K562 (cell line): ENCODE results near the gene C1orf50. TPM values are rescaled to one million over a fixed set of nuclear protein-coding genes. Genes with fewer than 3 reads are reported as not detected.

Source experiments
- ARID2 ChIP-seq: fragments of 450-650 bp; IDR thresholded peaks from 2 replicates; pipeline ENCODE4 v1.6.1; 2017; ENCODE audit warnings: antibody characterized with exemption, mild to moderate bottlenecking
- CCAR2 ChIP-seq: fragments of 200-400 bp; formaldehyde crosslinking; IDR thresholded peaks from 2 replicates; pipeline ENCODE4 v1.6.1; 2017; ENCODE audit warnings: mild to moderate bottlenecking, low read depth, low read length
- CGGBP1 ChIP-seq: fragments of 250-450 bp; sonication (Bioruptor Pico); IDR thresholded peaks from 2 replicates; pipeline ENCODE4 v1.9.0; 2021; ENCODE audit warnings: mild to moderate bottlenecking
- CHD1 ChIP-seq: fragments of 200-600 bp; sonication (generic); IDR thresholded peaks from one replicate; pipeline ENCODE4 v1.6.1; 2012; ENCODE audit warnings: mild to moderate bottlenecking, moderate library complexity, low read length, inconsistent platforms
- GABPB2 ChIP-seq: fragments of 250-450 bp; sonication (Bioruptor Pico); conservative IDR thresholded peaks from 2 replicates; pipeline ENCODE4 v1.5.1; 2021; ENCODE audit warnings: mild to moderate bottlenecking
- GTF2F1 ChIP-seq: IDR thresholded peaks from 2 replicates; pipeline ENCODE4 v1.6.1; 2011; ENCODE audit warnings: low read depth, low read length, improper control_type of control experiment
- HDAC3 ChIP-seq: fragments of 450-650 bp; IDR thresholded peaks from 2 replicates; pipeline ENCODE4 v1.6.1; 2018; ENCODE audit warnings: borderline replicate concordance, mild to moderate bottlenecking, moderate library complexity; ENCODE audit not compliant: partially characterized antibody
- MXI1 ChIP-seq: IDR thresholded peaks from 2 replicates; pipeline ENCODE4 v1.6.1; 2011; ENCODE audit warnings: low read depth, mild to moderate bottlenecking, improper control_type of control experiment, low read length
- NFATC3 ChIP-seq: fragments of 450-650 bp; IDR thresholded peaks from 2 replicates; pipeline ENCODE4 v1.6.1; 2017; ENCODE audit warnings: mild to moderate bottlenecking
- NR1H2 ChIP-seq: sonication (generic); formaldehyde crosslinking; IDR thresholded peaks from 2 replicates; pipeline ENCODE4 v1.4.0; 2020; ENCODE audit warnings: mild to moderate bottlenecking, missing genetic modification reagents
- NR2C2 ChIP-seq, 2 experiments: fragments of 200-800 bp in 1 of 2; sonication (Bioruptor generic) in 1 of 2; sonication (generic) in 1 of 2; formaldehyde crosslinking in 1 of 2; IDR thresholded peaks; 2 replicates each; pipeline versions ENCODE4 v1.6.1 to v1.8.0; 2016 to 2022; ENCODE audit warnings: mild to moderate bottlenecking in 1 of 2, missing compliant biosample characterization in 1 of 2, missing genetic modification characterization in 1 of 2, missing genetic modification reagents in 1 of 2
- RB1 ChIP-seq: fragments of 450-650 bp; IDR thresholded peaks from 2 replicates; pipeline ENCODE4 v1.6.1; 2017; ENCODE audit warnings: low read depth, mild to moderate bottlenecking
- RERE ChIP-seq: sonication (generic); formaldehyde crosslinking; IDR thresholded peaks from 2 replicates; pipeline ENCODE4 v1.8.0; 2023; ENCODE audit warnings: missing genetic modification reagents, mild to moderate bottlenecking, borderline replicate concordance
- ZBTB17 ChIP-seq: fragments of 450-650 bp; formaldehyde crosslinking; IDR thresholded peaks from 2 replicates; pipeline ENCODE4 v1.4.0; 2020; ENCODE audit warnings: mild to moderate bottlenecking
- ZBTB43 ChIP-seq: sonication (generic); formaldehyde crosslinking; IDR thresholded peaks from 2 replicates; pipeline ENCODE4 v1.8.0; 2023; ENCODE audit warnings: mild to moderate bottlenecking, missing genetic modification reagents
- ZFP91 ChIP-seq: sonication (generic); formaldehyde crosslinking; IDR thresholded peaks from 2 replicates; pipeline ENCODE4 v1.8.0; 2022; ENCODE audit warnings: mild to moderate bottlenecking, missing genetic modification reagents
- ZFX ChIP-seq: sonication (generic); formaldehyde crosslinking; IDR thresholded peaks from 2 replicates; pipeline ENCODE4 v1.8.0; 2022; ENCODE audit warnings: mild to moderate bottlenecking, missing genetic modification reagents, moderate library complexity
- ZNF3 ChIP-seq: fragments of 250-450 bp; sonication (Bioruptor Pico); IDR thresholded peaks from 2 replicates; pipeline ENCODE4 v1.5.0; 2021; ENCODE audit warnings: mild to moderate bottlenecking, moderate library complexity
- ZNF75A ChIP-seq: fragments of 450-650 bp; formaldehyde crosslinking; IDR thresholded peaks from 2 replicates; pipeline ENCODE4 v1.4.0; 2020; ENCODE audit warnings: mild to moderate bottlenecking
- polyA plus RNA-seq, 8 experiments: library from polyadenylated mRNA; depleted of rRNA in 4 of 8; stranded (reverse) in 5 of 8; unstranded in 3 of 8; fragments of >200 nt; fragmentation: Nextera tagmentation in 2 of 8; fragmentation: Illumina TruSeq in 1 of 8; extraction: Ambion mirVana in 2 of 8; extraction: Trizol in 1 of 8; gene quantifications; 2 replicates each; pipeline versions ENCODE4 v1.2.1 to v1.2.3, GENCODE V29; 2011 to 2014; ENCODE audit warnings: inconsistent platforms in 1 of 8, missing spikeins in 1 of 8
- total RNA-seq, 7 experiments: library from RNA; depleted of rRNA in 6 of 7; stranded (reverse); fragments of >200 nt in 6 of 7; fragmentation: Illumina TruSeq in 2 of 7; extraction: Trizol in 2 of 7; gene quantifications; 2 replicates each; pipeline versions ENCODE4 v1.2.1 to v1.2.3, GENCODE V29; 2011 to 2021; ENCODE audit warnings: low replicate concordance in 1 of 7
- TF ChIP-seq, protein P1 (sequence below): fragments of 450-650 bp; IDR thresholded peaks from 2 replicates; pipeline ENCODE4 v1.6.1; 2016; ENCODE audit warnings: low read depth, mild to moderate bottlenecking, moderate library complexity

Gene C1orf50
- total and polyA plus RNA-seq, 9 of the 15 experiments (the other 6 are each of a cell fraction or from before 2014, with no cell fraction given): 0.55 to 13.9 (median 5.2) TPM

DNA sequence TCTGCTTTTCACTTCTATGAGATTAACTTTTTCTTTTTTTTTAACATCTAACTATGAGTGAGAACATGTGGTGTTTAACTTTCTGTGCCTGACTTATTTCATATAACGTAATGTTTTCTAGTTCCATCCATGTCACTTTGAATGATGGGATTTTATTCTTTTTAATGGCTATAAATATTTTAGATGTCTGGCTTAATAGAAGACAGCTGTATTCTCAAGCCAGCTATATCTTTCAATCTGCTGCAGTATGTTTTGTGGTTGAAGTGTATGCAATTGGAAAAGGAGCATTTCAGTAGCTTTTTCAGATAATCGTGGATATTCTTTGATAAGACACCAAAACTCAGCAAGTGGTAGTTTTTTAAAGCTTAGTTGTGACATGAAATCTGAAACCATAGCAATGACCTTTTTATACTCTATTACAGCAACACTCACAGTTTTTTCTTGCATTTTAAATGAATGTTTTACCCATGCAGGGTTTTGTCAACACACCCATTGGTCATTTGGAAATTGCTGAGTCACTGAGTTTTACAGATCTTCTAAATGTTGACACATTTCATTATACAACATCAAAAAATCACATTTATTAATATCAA lies 55.8 kb downstream of the C1orf50 start (continued):
- TF ChIP-seq MXI1: no peak
- no peak for TF ChIP-seq ZFX
- no peak for TF ChIP-seq CCAR2
- no peak for TF ChIP-seq NR2C2 (CRISPR knock-in tag; IDR thresholded peaks at IDR 0.05)
- no peak for TF ChIP-seq NR2C2 (tag; IDR thresholded peaks at IDR 0.05)
- no peak for TF ChIP-seq ARID2
- no peak for TF ChIP-seq NFATC3
- TF ChIP-seq, protein P1, sequence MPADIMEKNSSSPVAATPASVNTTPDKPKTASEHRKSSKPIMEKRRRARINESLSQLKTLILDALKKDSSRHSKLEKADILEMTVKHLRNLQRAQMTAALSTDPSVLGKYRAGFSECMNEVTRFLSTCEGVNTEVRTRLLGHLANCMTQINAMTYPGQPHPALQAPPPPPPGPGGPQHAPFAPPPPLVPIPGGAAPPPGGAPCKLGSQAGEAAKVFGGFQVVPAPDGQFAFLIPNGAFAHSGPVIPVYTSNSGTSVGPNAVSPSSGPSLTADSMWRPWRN: peak; percentile 24; the same call in 1 of the 2 replicates
- TF ChIP-seq ZNF3 (CRISPR knock-in tag): no peak
- TF ChIP-seq GABPB2 (CRISPR knock-in tag): no peak
- TF ChIP-seq NR1H2 (CRISPR knock-in tag): no peak
- TF ChIP-seq RERE: no peak
- no peak for TF ChIP-seq RB1
- no peak for TF ChIP-seq CGGBP1 (CRISPR knock-in tag)
- no peak for TF ChIP-seq ZFP91
- no peak for TF ChIP-seq ZNF75A
- no peak for TF ChIP-seq GTF2F1
- TF ChIP-seq ZBTB43 (CRISPR knock-in tag): no peak
- no peak for TF ChIP-seq ZBTB17 (CRISPR knock-in tag)
- TF ChIP-seq HDAC3: no peak
- TF ChIP-seq CHD1: no peak
